ENCODE measurements around the gene HMMR. TPM values are rescaled to one million over a fixed set of nuclear protein-coding genes. Genes with fewer than 3 reads are reported as not detected.

The HMMR gene
- total and polyA plus RNA-seq, 9 of the 15 experiments (the other 6 are each of a cell fraction or from before 2014, with no cell fraction given), result 74.9 to 133 (median 90.8) TPM

DNA sequence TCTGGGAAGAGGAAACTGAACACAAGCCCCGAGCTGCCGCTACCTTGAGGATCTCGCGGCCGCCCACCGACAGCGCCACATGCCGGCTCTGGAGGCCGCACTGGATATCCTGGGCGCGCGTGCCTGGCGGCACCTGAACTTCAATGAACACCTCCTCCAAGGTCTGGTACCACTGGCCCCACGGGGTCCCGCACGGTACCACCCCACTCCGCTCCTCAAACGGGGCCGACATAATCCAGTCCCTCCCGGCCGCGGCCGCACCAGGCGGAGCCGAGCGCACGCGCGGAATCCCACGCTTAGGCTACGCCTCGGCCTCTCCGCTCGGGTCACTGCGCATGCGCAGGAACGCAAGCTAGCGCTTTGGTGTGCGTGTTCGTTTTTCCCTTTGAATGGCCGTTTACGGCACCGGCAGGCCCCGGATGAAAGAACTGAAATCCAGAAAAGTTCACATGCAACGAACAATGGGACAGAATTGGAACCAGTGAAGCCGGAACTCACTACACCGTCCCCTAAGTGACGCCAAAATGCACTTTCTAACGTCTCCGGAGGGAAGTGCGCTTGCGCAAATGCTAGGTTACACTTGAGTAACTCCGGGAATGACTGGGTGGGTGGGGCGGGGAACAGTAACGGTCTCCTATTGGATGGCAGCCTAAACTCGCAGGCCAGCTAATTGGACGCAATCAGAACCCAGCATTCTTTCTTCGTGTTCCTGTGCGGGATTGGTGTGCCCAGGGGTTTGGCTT lies 442 bp upstream of the HMMR start, which contains the start of gene NUDCD2 (continued):
- TF ChIP-seq, protein P1, sequence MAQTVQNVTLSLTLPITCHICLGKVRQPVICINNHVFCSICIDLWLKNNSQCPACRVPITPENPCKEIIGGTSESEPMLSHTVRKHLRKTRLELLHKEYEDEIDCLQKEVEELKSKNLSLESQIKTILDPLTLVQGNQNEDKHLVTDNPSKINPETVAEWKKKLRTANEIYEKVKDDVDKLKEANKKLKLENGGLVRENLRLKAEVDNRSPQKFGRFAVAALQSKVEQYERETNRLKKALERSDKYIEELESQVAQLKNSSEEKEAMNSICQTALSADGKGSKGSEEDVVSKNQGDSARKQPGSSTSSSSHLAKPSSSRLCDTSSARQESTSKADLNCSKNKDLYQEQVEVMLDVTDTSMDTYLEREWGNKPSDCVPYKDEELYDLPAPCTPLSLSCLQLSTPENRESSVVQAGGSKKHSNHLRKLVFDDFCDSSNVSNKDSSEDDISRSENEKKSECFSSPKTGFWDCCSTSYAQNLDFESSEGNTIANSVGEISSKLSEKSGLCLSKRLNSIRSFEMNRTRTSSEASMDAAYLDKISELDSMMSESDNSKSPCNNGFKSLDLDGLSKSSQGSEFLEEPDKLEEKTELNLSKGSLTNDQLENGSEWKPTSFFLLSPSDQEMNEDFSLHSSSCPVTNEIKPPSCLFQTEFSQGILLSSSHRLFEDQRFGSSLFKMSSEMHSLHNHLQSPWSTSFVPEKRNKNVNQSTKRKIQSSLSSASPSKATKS (CRISPR knock-in tag; IDR thresholded peaks at IDR 0.05), result no peak
- TF ChIP-seq HLTF (IDR thresholded peaks at IDR 0.05) (peak; percentile 29; the same call in 1 of the 2 replicates), ZNF79 (CRISPR knock-in tag; IDR thresholded peaks at IDR 0.05; ENCODE audit: low read depth) (no peak), IRF2 (CRISPR knock-in tag; IDR thresholded peaks at IDR 0.05) (no peak), ZNF780A (CRISPR knock-in tag; IDR thresholded peaks at IDR 0.05) (no peak), KDM2B (CRISPR knock-in tag; IDR thresholded peaks at IDR 0.05) (peak; percentile 5; the same call in 1 of the 2 replicates), BRF1 (IDR thresholded peaks at IDR 0.05; ENCODE audit: borderline replicate concordance, extremely low read depth, insufficient read length) (no peak), MTA3 (IDR thresholded peaks at IDR 0.05; ENCODE audit: borderline replicate concordance) (peak; percentile 77; the same call in 1 of the 2 replicates), RFX1 (IDR thresholded peaks at IDR 0.05) (peak; percentile 39), HNRNPLL (IDR thresholded peaks at IDR 0.05; ENCODE audit: low read depth, low read length, poor library complexity, severe bottlenecking) (peak; percentile 98), HNRNPL (IDR thresholded peaks at IDR 0.05; ENCODE audit: low read depth, low read length) (no peak), POU5F1 (IDR thresholded peaks at IDR 0.05; ENCODE audit: borderline replicate concordance, low read depth, low read length, partially characterized antibody) (no peak), NFE2L1 (tag; IDR thresholded peaks at IDR 0.05; ENCODE audit: borderline replicate concordance, low read depth) (no peak), ILK (tag; IDR thresholded peaks at IDR 0.05; ENCODE audit: borderline replicate concordance, low read depth) (no peak), ZBTB17 (CRISPR knock-in tag; IDR thresholded peaks at IDR 0.05) (peak; percentile 71; the same call in 1 of the 2 replicates), ETV6 (IDR thresholded peaks at IDR 0.05; ENCODE audit: borderline replicate concordance in 1 of 2, low read depth in 2 of 2, low read length in 1 of 2) (no peak), ETV6 (CRISPR knock-in tag; IDR thresholded peaks at IDR 0.05; ENCODE audit: borderline replicate concordance) (no peak), MEIS2 (IDR thresholded peaks at IDR 0.05; ENCODE audit: partially characterized antibody) (peak; percentile 95), TEAD4 (IDR thresholded peaks at IDR 0.05; ENCODE audit: low read length) (peak; percentile 12; the same call in 1 of the 2 replicates), TEAD4 (CRISPR knock-in tag; IDR thresholded peaks at IDR 0.05; ENCODE audit: borderline replicate concordance) (no peak)
- TF ChIP-seq, protein P2, sequence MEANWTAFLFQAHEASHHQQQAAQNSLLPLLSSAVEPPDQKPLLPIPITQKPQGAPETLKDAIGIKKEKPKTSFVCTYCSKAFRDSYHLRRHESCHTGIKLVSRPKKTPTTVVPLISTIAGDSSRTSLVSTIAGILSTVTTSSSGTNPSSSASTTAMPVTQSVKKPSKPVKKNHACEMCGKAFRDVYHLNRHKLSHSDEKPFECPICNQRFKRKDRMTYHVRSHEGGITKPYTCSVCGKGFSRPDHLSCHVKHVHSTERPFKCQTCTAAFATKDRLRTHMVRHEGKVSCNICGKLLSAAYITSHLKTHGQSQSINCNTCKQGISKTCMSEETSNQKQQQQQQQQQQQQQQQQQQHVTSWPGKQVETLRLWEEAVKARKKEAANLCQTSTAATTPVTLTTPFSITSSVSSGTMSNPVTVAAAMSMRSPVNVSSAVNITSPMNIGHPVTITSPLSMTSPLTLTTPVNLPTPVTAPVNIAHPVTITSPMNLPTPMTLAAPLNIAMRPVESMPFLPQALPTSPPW (CRISPR knock-in tag; IDR thresholded peaks at IDR 0.05), result no peak; the same call in 1 of the 2 replicates
- TF ChIP-seq, protein P3, sequence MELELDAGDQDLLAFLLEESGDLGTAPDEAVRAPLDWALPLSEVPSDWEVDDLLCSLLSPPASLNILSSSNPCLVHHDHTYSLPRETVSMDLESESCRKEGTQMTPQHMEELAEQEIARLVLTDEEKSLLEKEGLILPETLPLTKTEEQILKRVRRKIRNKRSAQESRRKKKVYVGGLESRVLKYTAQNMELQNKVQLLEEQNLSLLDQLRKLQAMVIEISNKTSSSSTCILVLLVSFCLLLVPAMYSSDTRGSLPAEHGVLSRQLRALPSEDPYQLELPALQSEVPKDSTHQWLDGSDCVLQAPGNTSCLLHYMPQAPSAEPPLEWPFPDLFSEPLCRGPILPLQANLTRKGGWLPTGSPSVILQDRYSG (tag; conservative IDR thresholded peaks at IDR 0.05; ENCODE audit: low read depth), result no peak

Measured in K562 (cell line).